PC-3 (cell line): ENCODE results near the gene UBE2Q1. TPM values are rescaled to one million over a fixed set of nuclear protein-coding genes. Genes with fewer than 3 reads are reported as not detected.

ENCODE experiments used
- ATAC-seq: fragments of 200-7000 bp; cut with Tn5 transposase; 2 replicates; pipeline ENCODE4 v1.9.1; 2020; ENCODE audit warnings: mild to moderate bottlenecking, moderate library complexity
- BruUV-seq: library from RNA; stranded (reverse); fragments of 400-500 nt; replicated peaks from 2 replicates; lab custom pipeline; 2021; lab: Mats Ljungman, UMichigan
- CTCF ChIA-PET: fragments of 300-600 bp; sonication (Branson Sonifier 250); formaldehyde crosslinking; loops from one replicate; lab custom pipeline; 2022; ENCODE audit warnings: antibody characterized with exemption; lab: Charles Lee
- POLR2A ChIA-PET: fragments of 300-600 bp; sonication (Branson Sonifier 250); formaldehyde crosslinking; loops from one replicate; lab custom pipeline; 2022; ENCODE audit warnings: antibody characterized with exemption; ENCODE audit not compliant: unreplicated experiment; lab: Charles Lee
- DNase-seq: peaks from one replicate; pipeline ENCODE4 v3.0.0-alpha.2; 2015
- H2AFZ ChIP-seq: fragments of 300-600 bp; sonication (generic); 2 replicates; pipeline ENCODE4 v1.6.0; 2016; ENCODE audit warnings: antibody characterized with exemption, low read length
- H3F3A ChIP-seq: fragments of 300-600 bp; sonication (generic); one replicate; pipeline ENCODE4 v1.6.0; 2017; ENCODE audit warnings: antibody characterized with exemption, low read length, control low read depth, mild to moderate bottlenecking; ENCODE audit not compliant: unreplicated experiment
- H3K27ac ChIP-seq: fragments of 300-600 bp; sonication (generic); 2 replicates; pipeline ENCODE4 v1.5.1; 2016; ENCODE audit warnings: mild to moderate bottlenecking, low read length
- H3K27me3 ChIP-seq: fragments of 300-600 bp; sonication (generic); 2 replicates; pipeline ENCODE4 v1.6.1; 2016; ENCODE audit warnings: low read length, mixed read lengths
- H3K36me3 ChIP-seq: fragments of 300-600 bp; sonication (generic); 2 replicates; pipeline ENCODE4 v1.6.1; 2016; ENCODE audit warnings: low read depth, mixed run types, low read length, mixed read lengths
- H3K4me1 ChIP-seq: fragments of 300-600 bp; sonication (generic); 2 replicates; pipeline ENCODE4 v1.5.1; 2016; ENCODE audit warnings: low read length; ENCODE audit not compliant: insufficient read depth
- H3K4me2 ChIP-seq: fragments of 300-600 bp; sonication (generic); 2 replicates; pipeline ENCODE4 v1.6.0; 2016; ENCODE audit warnings: low read length
- H3K4me3 ChIP-seq: fragments of 300-600 bp; sonication (generic); 2 replicates; pipeline ENCODE4 v1.5.1; 2016; ENCODE audit warnings: mild to moderate bottlenecking, low read length, mixed read lengths
- H3K79me2 ChIP-seq: fragments of 300-600 bp; sonication (generic); 2 replicates; pipeline ENCODE4 v1.6.1; 2017; ENCODE audit warnings: low read length, mixed read lengths
- H3K9ac ChIP-seq: fragments of 300-600 bp; sonication (generic); 2 replicates; pipeline ENCODE4 v1.6.0; 2016; ENCODE audit warnings: mild to moderate bottlenecking, low read length
- H3K9me2 ChIP-seq: fragments of 300-600 bp; sonication (generic); replicated peaks from 2 replicates; pipeline ENCODE4 v1.6.1; 2016; ENCODE audit warnings: mixed run types, low read length, mixed read lengths
- H3K9me3 ChIP-seq: fragments of 300-600 bp; sonication (generic); 2 replicates; pipeline ENCODE4 v1.6.1; 2016; ENCODE audit warnings: low read length, mixed read lengths
- H4K20me1 ChIP-seq: fragments of 300-600 bp; sonication (generic); 2 replicates; pipeline ENCODE4 v1.6.1; 2016; ENCODE audit warnings: low read length, mixed read lengths
- CTCF ChIP-seq: fragments of 300-600 bp; sonication (generic); conservative IDR thresholded peaks from 2 replicates; pipeline ENCODE4 v1.5.1; 2017; ENCODE audit warnings: antibody characterized with exemption, low read depth, mild to moderate bottlenecking, low read length
- EZH2 ChIP-seq: fragments of 300-600 bp; sonication (generic); IDR thresholded peaks from one replicate; pipeline ENCODE4 v1.6.1; 2017; ENCODE audit warnings: antibody characterized with exemption, mild to moderate bottlenecking, low read length; ENCODE audit not compliant: unreplicated experiment
- EZH2phosphoT487 ChIP-seq: fragments of 300-600 bp; sonication (generic); IDR thresholded peaks from 2 replicates; pipeline ENCODE4 v1.6.1; 2018; ENCODE audit warnings: mild to moderate bottlenecking, antibody characterized with exemption, low read length, borderline replicate concordance
- intact Hi-C: fragments of 100-400 bp; cut with micrococcal nuclease; formaldehyde crosslinking; loops from 2 replicates; pipeline ENCODE4 v1.9.0; 2023
- total RNA-seq: library from RNA; depleted of rRNA; stranded (reverse); fragments of >200 nt; gene quantifications from 2 replicates; pipeline ENCODE4 v1.2.3, GENCODE V29; 2014

The UBE2Q1 gene
- total RNA-seq, 1 experiment from 2014 or later, result 40.0 TPM

DNA sequence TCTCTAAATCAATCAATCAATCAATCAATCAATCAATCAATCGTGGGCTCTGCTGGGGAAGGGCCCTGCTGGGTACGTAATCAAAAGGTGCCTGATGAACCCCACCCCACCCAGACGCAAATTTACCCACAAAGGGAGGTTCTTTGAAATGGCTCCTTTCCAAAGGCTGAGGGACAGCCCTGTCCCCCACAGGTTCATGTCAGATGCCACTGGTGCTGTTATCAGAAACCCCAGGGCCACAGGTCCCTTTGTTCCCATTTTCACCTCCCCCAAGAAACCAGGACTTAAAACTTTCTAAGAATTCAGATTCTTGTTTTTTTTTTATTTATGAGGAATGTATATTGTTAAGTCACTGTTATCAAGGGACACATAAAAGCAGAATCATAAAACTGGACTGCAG is 23.3 kb upstream of the UBE2Q1 start:
- ATAC-seq, result no peak

DNA sequence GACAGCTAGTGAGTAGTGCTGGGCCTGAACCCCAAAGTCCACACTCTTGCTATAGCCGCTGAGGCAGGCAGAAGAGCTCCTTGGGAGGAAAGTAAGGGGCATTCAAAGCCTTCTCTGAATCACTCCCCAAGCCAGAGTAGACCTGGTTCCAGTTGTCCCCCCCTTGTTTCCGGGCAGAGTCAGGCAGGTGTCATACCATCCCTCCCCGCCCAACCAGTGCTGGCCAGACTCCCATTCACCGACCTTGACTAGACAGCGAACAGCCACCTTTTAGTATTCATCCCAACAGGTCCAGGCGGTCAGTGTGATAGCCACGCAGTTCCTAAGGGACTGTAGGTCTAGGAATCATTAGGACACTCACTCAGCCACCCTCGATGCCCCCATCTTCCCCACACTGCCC is 20.9 kb upstream of the UBE2Q1 start:
- intact Hi-C loops, result no loop called here
- Histone ChIP-seq H2AFZ (no peak overlapping the region), H3F3A (no peaks in the 10 kb centered on the region), H3K4me3 (no peak overlapping the region), H3K9me3 (no peaks in the 10 kb centered on the region), H3K27me3 (no peaks in the 10 kb centered on the region), H3K4me2 (no peak overlapping the region), H3K4me1 (no peaks in the 10 kb centered on the region), H3K79me2 (no peaks in the 10 kb centered on the region), H3K36me3 (peaks cover 45% of the 10 kb centered on the region), H3K9ac (no peak overlapping the region), H3K9me2 (no peaks in the 10 kb centered on the region), H3K27ac (no peak overlapping the region), H4K20me1 (no peaks in the 10 kb centered on the region)
- ChIA-PET POLR2A (no interaction called here), CTCF (no interaction called here)
- BruUV-seq, result no TSS peak
- no peak for DNase-seq
- no peak for TF ChIP-seq EZH2phosphoT487
- no peak for TF ChIP-seq EZH2
- TF ChIP-seq CTCF, result no peak
- no peak for ATAC-seq

More for the DNA sequence above, 23.3 kb upstream of the UBE2Q1 start:
- no peaks in the 10 kb centered on the region for H3K9me3 ChIP-seq
- H3K9ac ChIP-seq, result no peak overlapping the region
- no peaks in the 10 kb centered on the region for H3K9me2 ChIP-seq
- H3K27ac ChIP-seq, result no peak overlapping the region
- H3F3A ChIP-seq, result no peaks in the 10 kb centered on the region
- POLR2A ChIA-PET, result no interaction called here
- intact Hi-C loops, result no loop called here
- no peak for DNase-seq
- TF ChIP-seq EZH2phosphoT487 (no peak), EZH2 (no peak), CTCF (no peak)
- H4K20me1 ChIP-seq, result no peaks in the 10 kb centered on the region
- CTCF ChIA-PET, result no interaction called here
- no peaks in the 10 kb centered on the region for H3K27me3 ChIP-seq
- H2AFZ ChIP-seq, result no peak overlapping the region
- BruUV-seq, result no TSS peak
- no peaks in the 10 kb centered on the region for H3K4me1 ChIP-seq
- peaks cover 69% of the 10 kb centered on the region for H3K36me3 ChIP-seq
- H3K4me3 ChIP-seq, result no peak overlapping the region
- H3K4me2 ChIP-seq, result no peak overlapping the region
- no peaks in the 10 kb centered on the region for H3K79me2 ChIP-seq

DNA sequence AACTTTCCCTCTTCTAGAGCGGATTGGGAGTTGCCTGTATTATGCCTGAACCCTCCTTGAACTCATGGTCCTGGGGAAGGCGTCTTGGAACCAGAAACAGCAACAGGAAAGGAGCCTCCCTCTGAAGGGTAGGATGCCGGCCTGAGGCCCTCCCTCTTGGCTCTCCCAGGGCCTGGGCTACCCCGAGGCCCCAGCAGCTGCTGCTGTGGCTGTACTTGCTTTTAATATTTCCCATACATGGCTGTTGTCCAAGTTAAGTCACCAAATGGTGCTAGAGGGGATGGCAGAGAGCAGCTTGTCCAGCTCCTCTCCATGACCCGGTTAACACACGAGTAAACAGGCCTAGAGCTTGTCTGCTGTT is 19.6 kb upstream of the UBE2Q1 start:
- H3K4me2 ChIP-seq, result no peak overlapping the region
- intact Hi-C loops, result no loop called here
- no peaks in the 10 kb centered on the region for H3K4me1 ChIP-seq
- H3K27me3 ChIP-seq, result no peaks in the 10 kb centered on the region
- CTCF ChIA-PET, result no interaction called here
- H3K36me3 ChIP-seq, result peaks cover 32% of the 10 kb centered on the region; the same call in 1 of the 2 replicates
- no peak overlapping the region for H2AFZ ChIP-seq
- H3K9ac ChIP-seq, result no peak overlapping the region
- TF ChIP-seq CTCF (no peak), EZH2 (no peak), EZH2phosphoT487 (no peak)
- no peaks in the 10 kb centered on the region for H3K9me2 ChIP-seq
- no peaks in the 10 kb centered on the region for H4K20me1 ChIP-seq
- no peaks in the 10 kb centered on the region for H3F3A ChIP-seq
- H3K9me3 ChIP-seq, result no peaks in the 10 kb centered on the region
- DNase-seq (no peak), ATAC-seq (no peak)
- no peak overlapping the region for H3K27ac ChIP-seq
- POLR2A ChIA-PET, result no interaction called here
- no peak overlapping the region for H3K4me3 ChIP-seq
- H3K79me2 ChIP-seq, result no peaks in the 10 kb centered on the region
- BruUV-seq, result no TSS peak
